K562 (cell line): ENCODE data around the gene POLR3K. TPM values are rescaled to one million over a fixed set of nuclear protein-coding genes. Genes with fewer than 3 reads are reported as not detected.
A peak's percentile ranks its signal among the peaks of the same experiment; 100 is the strongest.

Experiments used
- ATAC-seq: fragments of 200-7000 bp; cut with Tn5 transposase; 3 replicates; pipeline ENCODE4 v1.9.1; 2020; ENCODE audit warnings: moderate library complexity
- BruUV-seq: library from RNA; stranded (reverse); fragments of 400-500 nt; replicated peaks from 2 replicates; lab custom pipeline; 2021; lab: Mats Ljungman, UMichigan
- CTCF ChIA-PET: fragments of 300-600 bp; formaldehyde crosslinking; extraction: SDS; loops from one replicate; lab custom pipeline; 2021; ENCODE audit warnings: low intra/inter-chr PET ratio; lab: Yijun Ruan, JAX
- POLR2A ChIA-PET: fragments of 300-600, 350-650 bp; sonication (Branson Sonifier 250); formaldehyde crosslinking; extraction: SDS; loops from one replicate; lab custom pipeline; 2021; ENCODE audit warnings: antibody characterized with exemption, inconsistent platforms; lab: Yijun Ruan, JAX
- DNase-seq, 4 experiments: peaks; one replicate each; pipeline versions ENCODE4 v3.0.0 to v3.0.0-alpha.2; 2011 to 2018; ENCODE audit warnings: low spot score in 3 of 4, mixed read lengths in 3 of 4; ENCODE audit errors: extremely low read depth in 1 of 4
- FAIRE-seq: peaks from 2 replicates; lab custom pipeline; 2011; peaks lifted over from hg19 to GRCh38; lab: Jason Lieb, UNC
- H2AFZ ChIP-seq: 2 replicates; pipeline ENCODE4 v1.6.0; 2011; ENCODE audit warnings: low read depth, low read length, control low read depth, inconsistent platforms
- H3K27ac ChIP-seq: fragments of 200-600 bp; 3 replicates; pipeline ENCODE4 v1.8.0; 2011; ENCODE audit warnings: low read depth, mild to moderate bottlenecking, control low read depth, inconsistent platforms, low read length, moderate library complexity, mixed read lengths; ENCODE audit errors: extremely low read depth
- H3K27me3 ChIP-seq, 2 experiments: fragments of 300-600 bp in 1 of 2; 2 replicates in 1 of 2; 3 replicates in 1 of 2; pipeline versions ENCODE4 v1.6.0 to v1.8.0; 2011; ENCODE audit warnings: inconsistent platforms in 2 of 2, low read length in 2 of 2, mild to moderate bottlenecking in 1 of 2, mixed read lengths in 1 of 2, moderate library complexity in 1 of 2; ENCODE audit not compliant: control insufficient read depth in 2 of 2, insufficient read depth in 2 of 2
- H3K36me3 ChIP-seq: fragments of 300-600 bp; 3 replicates; pipeline ENCODE4 v1.8.0; 2011; ENCODE audit warnings: mild to moderate bottlenecking, low read length, inconsistent platforms; ENCODE audit not compliant: control insufficient read depth, insufficient read depth
- H3K4me1 ChIP-seq, 2 experiments: fragments of 200-600 bp in 1 of 2; replicated peaks in 1 of 2; 2 replicates in 1 of 2; 3 replicates in 1 of 2; pipeline versions ENCODE4 v1.5.1 to v1.8.0; 2011; ENCODE audit warnings: inconsistent platforms in 2 of 2, low read length in 2 of 2, mild to moderate bottlenecking in 1 of 2, mixed read lengths in 1 of 2, moderate library complexity in 1 of 2; ENCODE audit not compliant: control insufficient read depth in 2 of 2, insufficient read depth in 2 of 2
- H3K4me2 ChIP-seq: 2 replicates; pipeline ENCODE4 v1.6.1; 2011; ENCODE audit warnings: low read length, control low read depth, inconsistent platforms, mixed read lengths; ENCODE audit not compliant: insufficient read depth
- H3K4me3 ChIP-seq: fragments of 200-600 bp; sonication (generic), shearing (Covaris generic); 2 replicates; pipeline ENCODE4 v1.5.1; 2016; ENCODE audit warnings: control low read depth, inconsistent platforms
- H3K79me2 ChIP-seq: fragments of 200-600 bp; 3 replicates; pipeline ENCODE4 v1.8.0; 2011; ENCODE audit warnings: low read length, inconsistent platforms; ENCODE audit not compliant: control insufficient read depth, insufficient read depth
- H3K9ac ChIP-seq, 2 experiments: 2 replicates each; pipeline versions ENCODE4 v1.6.0 to v1.6.1; 2011; ENCODE audit warnings: low read depth in 2 of 2, low read length in 2 of 2, control low read depth in 1 of 2, inconsistent platforms in 1 of 2, mild to moderate bottlenecking in 1 of 2, mixed read lengths in 1 of 2; ENCODE audit not compliant: insufficient read depth in 1 of 2
- H3K9me1 ChIP-seq: one replicate; pipeline ENCODE4 v1.6.0; 2011; ENCODE audit warnings: inconsistent platforms, mild to moderate bottlenecking, low read length, moderate library complexity; ENCODE audit not compliant: control insufficient read depth, insufficient read depth
- H3K9me3 ChIP-seq: replicated peaks from 2 replicates; pipeline ENCODE4 v1.5.1; 2011; ENCODE audit warnings: low read depth, low read length, inconsistent platforms; ENCODE audit not compliant: control insufficient read depth, insufficient read depth
- H4K20me1 ChIP-seq: replicated peaks from 2 replicates; pipeline ENCODE4 v1.6.1; 2011; ENCODE audit warnings: low read length, inconsistent platforms, mixed read lengths; ENCODE audit not compliant: control insufficient read depth, insufficient read depth
- BRCA1 ChIP-seq, 2 experiments: fragments of 450-650 bp in 1 of 2; sonication (generic) in 1 of 2; formaldehyde crosslinking in 1 of 2; IDR thresholded peaks; 2 replicates each; pipeline versions ENCODE4 v1.5.0 to v1.6.1; 2017 to 2020; ENCODE audit warnings: mild to moderate bottlenecking in 1 of 2, missing genetic modification reagents in 1 of 2
- MAZ ChIP-seq, 2 experiments: fragments of 450-650 bp in 1 of 2; sonication (generic) in 1 of 2; formaldehyde crosslinking; IDR thresholded peaks in 1 of 2; conservative IDR thresholded peaks in 1 of 2; 2 replicates each; pipeline versions ENCODE4 v1.4.0 to v1.5.0; 2020; ENCODE audit warnings: mild to moderate bottlenecking in 1 of 2, missing genetic modification reagents in 1 of 2
- ZFP91 ChIP-seq: sonication (generic); formaldehyde crosslinking; IDR thresholded peaks from 2 replicates; pipeline ENCODE4 v1.8.0; 2022; ENCODE audit warnings: mild to moderate bottlenecking, missing genetic modification reagents
- WGBS: fragments of 100-300 bp; shearing (Covaris generic); methylation state at CpG from one replicate; pipeline ENCODE4 v1.1.6; 2016; ENCODE audit warnings: low coverage, mixed read lengths; ENCODE audit not compliant: insufficient coverage; ENCODE audit errors: missing lambda C conversion rate; 5-methylcytosine and 5-hydroxymethylcytosine counted together
- in situ Hi-C: fragments of 300-500 bp; cut with MboI; formaldehyde crosslinking; loops from 4 replicates; pipeline ENCODE4 v1.15.0; 2018; ENCODE audit warnings: inconsistent platforms, mixed read lengths
- intact Hi-C: fragments of 100-400 bp; cut with micrococcal nuclease; formaldehyde crosslinking; loops from 2 replicates; pipeline ENCODE4 v1.14.2; 2022
- polyA plus RNA-seq, 8 experiments: library from polyadenylated mRNA; depleted of rRNA in 4 of 8; stranded (reverse) in 5 of 8; unstranded in 3 of 8; fragments of >200 nt; fragmentation: Nextera tagmentation in 2 of 8; fragmentation: Illumina TruSeq in 1 of 8; extraction: Ambion mirVana in 2 of 8; extraction: Trizol in 1 of 8; gene quantifications; 2 replicates each; pipeline versions ENCODE4 v1.2.1 to v1.2.3, GENCODE V29; 2011 to 2014; ENCODE audit warnings: inconsistent platforms in 1 of 8, missing spikeins in 1 of 8
- total RNA-seq, 7 experiments: library from RNA; depleted of rRNA in 6 of 7; stranded (reverse); fragments of >200 nt in 6 of 7; fragmentation: Illumina TruSeq in 2 of 7; extraction: Trizol in 2 of 7; gene quantifications; 2 replicates each; pipeline versions ENCODE4 v1.2.1 to v1.2.3, GENCODE V29; 2011 to 2021; ENCODE audit warnings: low replicate concordance in 1 of 7
- TF ChIP-seq, protein P1 (sequence below): sonication (generic); formaldehyde crosslinking; IDR thresholded peaks from 2 replicates; pipeline ENCODE4 v1.8.0; 2022; ENCODE audit warnings: missing genetic modification reagents, mild to moderate bottlenecking, moderate library complexity, borderline replicate concordance
- TF ChIP-seq, protein P2 (sequence below): sonication (generic); formaldehyde crosslinking; IDR thresholded peaks from 2 replicates; pipeline ENCODE4 v1.8.1; 2023; ENCODE audit warnings: mild to moderate bottlenecking, missing genetic modification reagents

POLR3K gene
- total and polyA plus RNA-seq, 9 of the 15 experiments (the other 6 are each of a cell fraction or from before 2014, with no cell fraction given): 42.1 to 315 (median 86.7) TPM

- no peak for TF ChIP-seq MAZ (CRISPR knock-in tag; conservative IDR thresholded peaks at IDR 0.05 in 1 of 2, IDR thresholded peaks at IDR 0.05 in 1 of 2)
- TF ChIP-seq, all 486 proteins: peak for 2
Measured at GRCh38 chr16:83060-83603, 29.7 kb upstream of the POLR3K start (continued).

- POLR2A ChIA-PET: interaction anchor here (0.9 to 1.5 kb wide), 5 partner anchors 9 to 45 kb away, joined by 3 to 7 read pairs (median 4); no protein-coding TSS in a partner anchor
- 83% methylated on average over 30 of the region's 32 CpGs for whole genome bisulfite sequencing
- Histone ChIP-seq H3K9me3 (no peaks in the 10 kb centered on the region), H3K27ac (peak overlapping the region; percentile 89; the same call in 1 of the 3 replicates), H3K79me2 (peaks cover 29% of the 10 kb centered on the region), H3K9me1 (peaks cover 5% of the 10 kb centered on the region), H2AFZ (no peak overlapping the region), H3K36me3 (peaks cover 37% of the 10 kb centered on the region; the same call in 2 of the 3 replicates), H4K20me1 (peaks cover 6% of the 10 kb centered on the region; the same call in 1 of the 2 replicates), H3K4me3 (peak overlapping the region; percentile 93; the same call in 1 of the 2 replicates), H3K27me3 (no peaks in the 10 kb centered on the region)
- DNase-seq: no peak
- FAIRE-seq: no peak
- no peak for TF ChIP-seq BRCA1 (IDR thresholded peaks at IDR 0.05)
- 0 out of 2 replicates have a peak, but pooled peaks have one; percentile 46 for TF ChIP-seq BRCA1 (CRISPR knock-in tag; IDR thresholded peaks at IDR 0.05)
- 0 out of 2 replicates have a peak, but pooled peaks have one; percentile 17 for TF ChIP-seq ZFP91 (CRISPR knock-in tag)
- TF ChIP-seq, protein P1, sequence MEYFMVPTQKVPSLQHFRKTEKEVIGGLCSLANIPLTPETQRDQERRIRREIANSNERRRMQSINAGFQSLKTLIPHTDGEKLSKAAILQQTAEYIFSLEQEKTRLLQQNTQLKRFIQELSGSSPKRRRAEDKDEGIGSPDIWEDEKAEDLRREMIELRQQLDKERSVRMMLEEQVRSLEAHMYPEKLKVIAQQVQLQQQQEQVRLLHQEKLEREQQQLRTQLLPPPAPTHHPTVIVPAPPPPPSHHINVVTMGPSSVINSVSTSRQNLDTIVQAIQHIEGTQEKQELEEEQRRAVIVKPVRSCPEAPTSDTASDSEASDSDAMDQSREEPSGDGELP (CRISPR knock-in tag): no peak
- TF ChIP-seq, protein P2, sequence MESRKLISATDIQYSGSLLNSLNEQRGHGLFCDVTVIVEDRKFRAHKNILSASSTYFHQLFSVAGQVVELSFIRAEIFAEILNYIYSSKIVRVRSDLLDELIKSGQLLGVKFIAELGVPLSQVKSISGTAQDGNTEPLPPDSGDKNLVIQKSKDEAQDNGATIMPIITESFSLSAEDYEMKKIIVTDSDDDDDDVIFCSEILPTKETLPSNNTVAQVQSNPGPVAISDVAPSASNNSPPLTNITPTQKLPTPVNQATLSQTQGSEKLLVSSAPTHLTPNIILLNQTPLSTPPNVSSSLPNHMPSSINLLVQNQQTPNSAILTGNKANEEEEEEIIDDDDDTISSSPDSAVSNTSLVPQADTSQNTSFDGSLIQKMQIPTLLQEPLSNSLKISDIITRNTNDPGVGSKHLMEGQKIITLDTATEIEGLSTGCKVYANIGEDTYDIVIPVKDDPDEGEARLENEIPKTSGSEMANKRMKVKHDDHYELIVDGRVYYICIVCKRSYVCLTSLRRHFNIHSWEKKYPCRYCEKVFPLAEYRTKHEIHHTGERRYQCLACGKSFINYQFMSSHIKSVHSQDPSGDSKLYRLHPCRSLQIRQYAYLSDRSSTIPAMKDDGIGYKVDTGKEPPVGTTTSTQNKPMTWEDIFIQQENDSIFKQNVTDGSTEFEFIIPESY (CRISPR knock-in tag): peak; percentile 52; the same call in 1 of the 2 replicates
- TF ChIP-seq, all 486 proteins: peak for 3
- intact Hi-C loops (no loop called here), in situ Hi-C loops (no loop called here)
- Histone ChIP-seq H3K9ac (peak overlapping the region; percentile 89 to 100), H3K4me2 (peak overlapping the region; percentile 88), H3K4me1 (peaks cover 27 to 70% of the 10 kb centered on the region in 2 experiments)
- BruUV-seq: no TSS peak
- no peak for ATAC-seq
- CTCF ChIA-PET: interaction anchor here (0.5 to 0.6 kb wide), 2 partner anchors 15 to 18 kb away, joined by 3 to 4 read pairs; no protein-coding TSS in a partner anchor
Measured at GRCh38 chr16:79151-80054, 26.0 kb upstream of the POLR3K start.
